Activated effector memory CD4-positive, alpha-beta T cell treated with anti-CD3 and anti-CD28 coated beads, Interleukin-2, amount 50 U/mL, for 16 hours (primary cell): ENCODE data around the gene MDP1.
"Not testable (repeated sequence)": the region's sequence is repeated elsewhere in the genome, so short reads cannot be mapped to it uniquely, and the experiment has no call there.

ENCODE experiments used
- DNase-seq: peaks from one replicate; pipeline ENCODE4 v3.0.0-alpha.2; 2020

The MDP1 gene

DNA sequence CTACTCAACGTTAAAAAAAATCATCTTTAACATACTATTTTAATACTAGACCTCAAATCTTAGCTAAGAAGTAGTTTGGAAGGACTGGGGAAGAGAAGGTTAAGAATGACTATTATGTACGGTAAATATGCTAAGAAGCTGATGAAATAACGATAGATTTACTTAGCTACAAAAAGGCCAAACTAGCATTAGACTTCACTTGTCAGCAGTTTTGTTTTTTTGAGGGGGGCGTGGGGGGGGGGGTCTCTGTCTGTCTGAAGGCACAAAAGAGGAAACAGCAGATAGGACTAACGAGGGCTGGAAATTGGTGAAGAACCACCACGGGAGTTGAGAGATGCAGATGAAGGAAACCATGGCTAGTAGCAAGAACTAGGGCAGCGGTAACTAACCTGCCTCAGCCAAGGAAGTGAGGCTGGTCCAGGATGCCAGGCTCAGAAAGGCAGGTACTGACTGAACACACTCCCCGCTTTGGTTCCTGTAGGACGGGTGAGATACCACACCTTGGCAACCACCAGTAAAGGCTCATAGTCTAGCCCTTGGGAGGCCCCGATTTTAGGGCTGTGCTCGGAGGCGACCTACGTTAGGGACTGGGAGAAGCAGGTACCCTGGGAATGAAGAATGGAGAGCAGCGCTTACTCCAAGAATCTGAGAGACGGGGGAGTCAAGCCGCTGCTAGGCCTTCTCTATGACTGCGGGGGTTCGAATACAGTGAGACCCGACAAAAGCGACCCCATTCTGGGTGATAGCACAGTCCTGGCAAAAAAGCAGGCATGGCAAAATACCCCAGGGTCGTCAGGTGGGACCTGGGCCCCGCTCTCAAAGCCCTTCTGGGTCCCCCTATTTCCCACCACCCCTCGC, 15.6 kb upstream of the MDP1 start:
- peak; percentile 73 for DNase-seq

DNA sequence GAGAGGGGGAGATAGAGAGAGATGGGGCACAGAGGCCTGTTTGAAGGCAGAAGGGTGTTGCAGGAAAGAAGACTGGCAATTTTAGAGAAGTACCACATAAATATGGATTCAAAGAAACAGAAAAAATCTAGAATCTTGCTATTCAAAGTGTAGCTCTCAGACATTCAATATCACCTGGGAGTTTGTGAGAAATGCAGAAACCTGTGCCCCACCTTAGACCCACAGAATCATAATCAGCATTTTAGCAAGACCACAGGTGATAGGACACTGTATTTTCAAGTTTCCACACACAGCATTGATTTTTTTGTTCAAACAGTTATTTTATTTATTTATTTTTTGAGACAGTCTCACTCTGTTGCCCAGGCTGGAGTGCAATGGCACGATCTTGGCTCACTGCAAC, 13.0 kb upstream of the MDP1 start:
- DNase-seq, result no peak

DNA sequence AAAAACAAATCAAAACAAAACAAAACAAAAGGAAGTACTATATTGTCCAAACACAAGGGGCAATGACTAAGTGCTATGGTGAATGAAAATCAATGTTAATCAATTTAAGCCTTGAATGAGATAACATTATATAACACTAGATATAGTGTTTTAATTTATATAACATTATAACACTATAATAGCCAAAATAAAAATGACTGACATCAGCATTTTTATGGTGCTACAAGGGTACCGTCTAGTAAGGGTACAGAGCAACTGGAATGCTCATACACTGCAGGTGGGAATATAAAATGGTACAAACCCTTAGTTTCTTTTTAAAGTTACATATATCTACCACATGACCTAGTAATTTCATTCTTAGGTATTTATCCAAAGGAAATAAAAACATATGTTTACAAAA, 10.6 kb upstream of the MDP1 start:
- DNase-seq, result no peak

DNA sequence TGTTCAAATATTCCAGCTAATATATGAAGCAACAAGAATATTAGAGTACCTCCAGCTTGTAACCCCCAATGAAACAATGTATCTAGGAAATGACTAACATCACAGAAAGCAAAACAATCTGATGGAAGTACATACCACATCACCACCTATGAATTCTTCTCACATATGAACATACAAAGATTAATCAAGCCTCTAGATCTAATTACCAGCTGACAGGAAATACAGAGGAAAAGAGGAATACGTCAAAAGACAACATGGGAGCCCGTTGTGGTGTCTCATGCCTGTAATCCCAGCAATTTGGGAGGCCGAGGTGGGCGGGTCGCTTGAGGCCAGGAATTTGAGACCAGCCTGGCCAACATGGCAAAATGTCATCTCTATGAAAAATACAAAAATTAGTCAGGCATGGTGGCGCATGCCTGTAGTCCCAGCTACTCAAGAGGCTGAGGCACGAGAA, 8.8 kb upstream of the MDP1 start:
- DNase-seq, result no peak

DNA sequence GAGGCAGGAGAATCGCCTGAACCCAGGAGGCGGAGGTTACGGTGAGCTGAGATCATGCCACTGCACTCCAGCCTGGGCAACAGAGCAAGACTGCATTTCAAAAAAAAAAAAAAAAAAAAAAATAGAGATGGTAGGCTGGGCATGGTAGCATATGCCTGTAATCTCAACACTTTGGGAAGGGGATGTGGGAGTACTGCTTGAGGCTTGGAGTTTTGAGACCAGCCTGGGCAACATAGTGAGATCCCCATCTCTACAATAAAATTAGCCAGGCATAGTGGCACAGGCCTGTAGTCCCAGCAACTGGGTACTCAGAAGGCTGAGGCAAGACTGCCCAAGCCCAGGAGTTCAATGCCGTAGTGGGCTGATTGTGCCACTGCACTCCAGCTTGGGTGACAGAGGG, 7.1 kb upstream of the MDP1 start:
- DNase-seq, result not testable (repeated sequence)

DNA sequence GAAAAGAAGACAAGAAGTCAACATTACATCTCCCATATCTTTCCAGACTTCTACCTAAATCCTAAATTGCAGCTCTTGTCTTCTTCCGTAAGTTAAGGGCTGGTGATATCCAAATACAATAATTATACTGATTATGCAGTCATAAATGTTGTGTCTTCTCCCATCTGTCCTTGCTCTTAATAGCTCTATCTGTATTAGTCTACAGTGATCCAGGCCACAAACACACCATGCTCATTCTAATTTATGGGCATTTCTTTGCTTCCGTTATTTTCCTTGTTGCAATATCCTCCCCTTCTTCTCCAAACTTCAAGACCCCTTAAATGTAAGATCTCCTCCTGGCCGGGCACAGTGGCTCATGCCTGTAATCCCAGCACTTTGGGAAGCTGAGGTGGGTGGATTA, 3.7 kb upstream of the MDP1 start:
- DNase-seq, result no peak

DNA sequence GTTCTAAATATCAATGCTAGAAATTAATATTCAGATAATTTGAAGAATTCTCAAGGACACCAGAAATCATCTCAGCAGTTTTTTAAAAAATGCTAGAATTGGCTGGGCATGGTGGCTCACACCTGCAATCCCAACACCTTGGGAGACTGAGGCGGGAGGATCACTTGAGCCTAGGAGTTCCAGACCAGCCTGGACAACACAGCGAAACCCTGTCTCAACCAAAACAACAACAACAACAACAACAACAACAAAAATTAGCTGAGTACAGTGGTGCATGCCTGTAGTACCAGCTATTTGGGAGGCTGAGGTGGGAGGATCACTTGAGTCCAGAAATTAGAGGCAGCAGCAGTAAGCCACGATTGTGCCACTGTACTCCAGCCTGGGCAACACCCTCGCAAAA, 3.2 kb upstream of the MDP1 start:
- no peak for DNase-seq

DNA sequence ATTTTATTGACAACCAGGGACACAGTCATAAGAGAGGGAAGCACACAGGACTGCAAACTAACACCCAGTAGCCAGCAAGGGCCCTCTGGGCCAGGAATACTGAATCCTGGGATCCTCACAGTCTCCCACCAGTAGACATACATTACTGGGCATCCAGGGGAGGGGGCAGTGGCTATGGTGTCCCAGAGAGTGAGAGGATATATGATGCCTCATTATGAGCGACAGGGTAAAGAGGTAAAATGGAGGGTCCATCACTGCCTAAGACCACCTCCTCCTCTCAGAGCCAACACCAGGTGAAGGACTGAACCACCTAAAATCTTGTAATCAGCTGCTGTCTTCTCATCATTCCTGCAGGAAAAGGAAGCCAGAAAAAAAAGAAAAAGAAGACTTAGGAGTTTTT, 1.0 kb upstream of the MDP1 start:
- not testable (repeated sequence) for DNase-seq

DNA sequence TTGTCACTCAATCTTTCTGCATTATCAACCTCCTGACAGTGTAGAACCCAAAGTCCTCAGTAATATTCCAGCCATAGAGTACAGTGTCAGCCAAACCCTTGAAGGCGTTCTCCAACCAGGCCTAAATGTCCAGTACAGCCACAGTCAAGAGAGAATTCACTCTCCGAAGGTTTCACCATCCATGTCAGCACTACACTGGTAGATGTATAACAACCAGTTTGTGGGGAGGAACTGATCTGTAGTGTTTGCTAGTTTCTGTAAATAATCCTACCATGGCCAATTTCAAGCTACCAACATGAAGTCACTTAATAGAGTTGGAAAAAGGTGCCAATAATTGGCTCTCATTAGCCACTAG, 456 bp upstream of the MDP1 start:
- no peak for DNase-seq

DNA sequence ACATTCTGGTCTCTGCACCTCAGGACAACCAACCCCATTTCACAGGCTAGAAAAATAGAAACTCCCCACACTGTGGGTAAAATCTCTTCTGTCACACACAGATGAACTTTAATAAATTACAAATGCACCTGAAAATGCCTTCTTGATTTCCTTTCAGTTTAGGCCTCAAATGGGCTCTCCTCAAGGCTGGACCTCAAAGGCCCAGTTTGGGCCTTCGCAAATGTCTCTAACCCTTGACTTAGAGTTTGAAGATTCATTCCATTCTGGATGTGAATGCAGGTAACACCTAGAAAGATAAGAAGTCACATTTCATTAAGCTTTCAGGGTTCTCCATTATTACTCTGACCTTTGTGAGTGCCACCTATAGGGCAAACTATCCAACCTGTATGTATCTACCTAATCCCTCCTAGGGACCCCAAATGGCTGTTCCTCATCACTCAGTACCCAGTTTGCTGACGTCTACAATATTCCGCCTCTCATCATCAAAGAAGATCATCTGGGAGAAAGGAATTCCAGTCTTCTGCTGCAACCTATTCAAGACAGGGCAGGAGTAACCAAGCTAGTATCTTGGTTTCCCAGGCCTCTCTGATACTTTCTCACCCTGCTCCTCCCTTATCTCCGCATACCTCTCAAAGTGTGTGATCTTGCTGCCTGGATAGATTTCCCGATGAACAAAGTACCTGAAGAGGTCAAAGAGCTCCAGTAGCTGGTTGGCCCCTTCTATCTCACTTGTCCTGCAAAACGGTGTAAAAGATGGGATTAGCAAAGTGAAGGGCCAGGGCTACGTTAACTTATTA, 1.8 kb downstream of the MDP1 start:
- no peak for DNase-seq

DNA sequence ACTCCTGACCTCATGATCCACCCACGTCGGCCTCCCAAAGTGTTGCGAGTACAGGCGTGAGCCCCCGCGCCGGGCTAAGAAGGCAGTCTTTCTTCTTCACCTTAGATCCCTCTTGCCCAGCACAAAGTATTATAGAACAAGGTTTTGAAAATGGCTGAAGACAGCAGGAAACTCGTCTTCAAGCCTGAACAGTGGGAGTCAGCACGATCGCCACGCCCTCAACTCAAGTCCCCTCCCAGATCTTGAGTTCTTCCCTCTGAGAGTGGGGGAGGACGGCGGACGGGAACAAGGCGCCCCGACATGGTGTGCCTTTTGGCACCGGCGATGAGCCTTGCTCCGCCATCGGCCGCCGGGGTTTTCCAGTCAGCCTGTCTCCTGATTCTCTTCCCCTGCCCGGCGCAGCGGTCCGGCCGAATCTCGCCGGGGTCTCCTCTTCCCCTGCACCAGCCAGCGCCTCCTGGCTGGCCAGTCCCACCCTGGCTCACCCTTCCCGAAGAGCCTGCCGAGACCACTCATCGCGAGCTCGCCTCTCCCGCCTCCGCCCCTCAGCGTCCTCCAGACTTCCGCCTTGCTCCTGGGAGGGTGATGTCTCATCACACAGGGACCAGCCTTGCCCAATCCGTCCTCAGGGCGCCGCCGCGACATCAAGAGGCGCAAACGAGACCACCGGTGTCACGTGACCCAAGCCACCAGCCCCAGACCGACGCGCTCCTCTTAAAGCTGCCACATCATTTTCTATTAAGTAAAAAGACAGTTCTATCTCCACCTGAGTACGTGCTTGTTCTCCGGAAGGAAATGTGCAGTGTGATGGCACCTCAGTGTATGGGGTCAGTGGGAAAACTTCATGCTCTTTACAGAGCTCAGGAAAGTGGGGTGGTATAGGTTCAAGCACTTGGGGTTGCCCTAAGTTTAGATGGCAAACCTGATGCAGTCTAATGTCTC, 2.7 kb downstream of the MDP1 start, which contains the start of gene CHMP4A:
Gene CHMP4A, minus strand, starts transcription at position 565 of the 942 bp plus-strand sequence. Its CDS starts 49 bp downstream, at position 516.
- DNase-seq, result peak; percentile 98

DNA sequence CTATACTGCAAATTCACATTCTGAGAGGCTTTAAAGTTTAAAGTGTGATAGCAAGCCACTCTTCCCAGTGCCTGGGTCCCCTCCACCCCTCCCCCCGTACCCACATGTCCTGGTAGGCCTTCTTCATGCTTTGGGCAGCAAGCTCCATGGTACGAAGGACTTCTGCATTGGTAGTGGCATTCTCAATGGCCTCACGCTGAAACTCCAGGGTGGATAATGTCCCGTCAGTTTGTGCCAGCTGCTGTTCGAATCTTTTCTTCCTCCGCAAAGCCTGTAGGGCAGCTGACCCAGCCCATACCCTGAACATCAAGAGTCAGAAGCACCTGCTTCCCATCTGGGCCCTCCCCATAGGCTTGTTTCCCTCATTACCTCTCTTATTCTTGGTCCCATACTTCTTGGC, 4.6 kb downstream of the MDP1 start:
- DNase-seq, result no peak

DNA sequence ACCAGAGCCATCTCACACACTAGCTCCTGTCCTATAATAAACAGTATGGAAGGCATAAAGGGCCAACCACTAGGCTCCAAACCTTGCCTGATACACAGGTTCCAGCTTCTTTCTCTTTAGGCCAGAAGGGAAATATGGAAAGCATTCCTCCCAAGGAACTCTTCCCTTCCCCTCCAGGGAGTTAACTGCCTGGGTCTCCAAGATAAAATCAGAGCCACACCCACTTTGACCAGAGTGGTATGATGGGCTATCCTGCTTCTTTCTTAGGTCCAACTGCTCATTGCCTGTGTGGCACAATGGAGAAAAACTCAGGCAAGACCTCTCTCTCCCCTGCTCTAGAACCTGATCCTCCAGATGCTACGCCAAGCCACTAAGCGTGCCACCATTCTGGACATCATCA, 8.2 kb downstream of the MDP1 start:
- DNase-seq, result no peak

DNA sequence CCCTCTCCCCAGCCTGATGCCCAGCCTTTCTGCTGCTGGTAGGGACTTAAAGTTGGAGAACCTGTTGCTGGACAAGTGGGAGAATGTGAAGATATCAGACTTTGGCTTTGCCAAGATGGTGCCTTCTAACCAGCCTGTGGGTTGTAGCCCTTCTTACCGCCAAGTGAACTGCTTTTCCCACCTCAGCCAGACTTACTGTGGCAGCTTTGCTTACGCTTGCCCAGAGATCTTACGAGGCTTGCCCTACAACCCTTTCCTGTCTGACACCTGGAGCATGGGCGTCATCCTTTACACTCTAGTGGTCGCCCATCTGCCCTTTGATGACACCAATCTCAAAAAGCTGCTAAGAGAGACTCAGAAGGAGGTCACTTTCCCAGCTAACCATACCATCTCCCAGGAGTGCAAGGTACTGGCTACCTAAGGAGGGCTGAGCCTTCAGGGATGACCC, 8.7 kb downstream of the MDP1 start:
- no peak for DNase-seq

DNA sequence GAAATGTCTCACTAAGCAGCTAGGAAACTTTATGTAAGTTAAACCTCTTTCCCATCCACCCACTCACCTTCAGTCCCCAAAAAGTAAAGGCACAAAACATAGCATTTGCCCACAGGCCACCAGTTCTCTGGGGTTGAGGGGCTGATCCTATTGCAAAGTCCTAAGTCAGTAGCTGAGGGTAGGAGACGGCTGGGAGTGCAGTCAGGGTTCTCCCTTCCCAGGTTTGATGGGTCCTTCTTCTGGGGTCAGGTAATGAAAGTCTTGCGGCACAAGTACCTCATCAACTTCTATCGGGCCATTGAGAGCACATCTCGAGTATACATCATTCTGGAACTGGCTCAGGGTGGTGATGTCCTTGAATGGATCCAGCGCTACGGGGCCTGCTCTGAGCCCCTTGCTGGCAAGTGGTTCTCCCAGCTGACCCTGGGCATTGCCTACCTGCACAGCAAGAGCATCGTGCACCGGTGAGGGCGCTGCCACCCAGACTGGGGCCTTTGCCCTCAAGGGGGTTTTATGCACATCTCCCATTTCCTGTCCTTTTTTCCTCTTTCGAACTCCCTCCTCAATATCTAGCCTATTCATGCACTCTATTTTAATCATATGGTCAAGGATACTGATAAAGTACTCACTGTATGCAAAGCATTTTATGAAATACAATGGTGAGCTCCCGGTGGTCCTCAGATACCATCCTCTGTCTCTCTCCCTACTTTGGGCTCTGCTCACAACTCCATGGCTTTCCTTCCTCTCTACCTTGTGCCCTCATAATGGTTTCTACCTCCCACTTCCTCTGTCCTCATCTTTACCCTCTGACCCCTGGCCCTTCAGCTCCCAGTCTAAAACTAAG, 9.4 kb downstream of the MDP1 start:
- no peak for DNase-seq

DNA sequence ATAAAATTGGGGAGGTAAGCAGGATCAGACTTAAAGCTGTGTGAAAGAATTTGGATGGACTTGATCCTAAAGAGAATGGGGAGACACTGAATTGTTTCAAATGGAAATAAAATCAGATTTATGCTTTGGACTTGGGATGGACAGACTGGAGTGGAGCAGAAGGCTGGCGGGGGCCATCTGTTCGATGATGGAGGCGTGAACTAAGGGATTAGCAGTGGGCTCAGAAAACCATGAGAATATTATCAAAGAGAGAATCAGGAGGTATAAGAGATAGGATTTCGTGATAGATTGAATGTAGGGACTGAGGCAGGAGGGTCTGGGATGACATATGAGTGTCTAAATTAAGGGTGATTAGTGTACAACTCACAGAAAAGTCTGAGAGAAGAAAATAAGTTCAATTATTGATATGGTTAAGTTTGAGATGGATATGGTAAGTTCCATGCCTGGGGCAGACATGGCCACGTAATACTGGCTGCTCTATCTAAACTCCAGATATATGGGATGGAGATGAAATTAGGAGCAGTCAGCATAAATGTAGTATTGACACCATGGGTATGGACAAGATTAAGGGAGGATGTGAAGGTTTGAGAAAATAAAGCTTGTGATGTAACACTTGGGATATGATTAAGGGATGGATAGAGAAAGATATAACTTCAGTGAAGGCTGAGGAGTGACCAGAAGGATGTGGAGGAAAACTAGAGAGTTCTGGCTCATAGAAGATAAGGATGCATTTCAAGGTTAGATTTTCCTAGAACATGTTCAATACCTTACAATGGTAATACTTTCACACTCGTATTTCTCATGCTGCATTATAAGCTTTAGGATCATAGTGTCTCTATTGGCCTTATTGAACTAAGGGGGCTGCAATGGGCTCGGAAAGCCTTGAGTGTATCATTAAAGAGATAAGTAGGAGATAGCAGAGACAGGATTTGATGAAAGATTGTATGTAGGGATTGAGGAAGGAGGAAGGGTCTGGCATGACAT, 11.4 kb downstream of the MDP1 start:
- no peak for DNase-seq

DNA sequence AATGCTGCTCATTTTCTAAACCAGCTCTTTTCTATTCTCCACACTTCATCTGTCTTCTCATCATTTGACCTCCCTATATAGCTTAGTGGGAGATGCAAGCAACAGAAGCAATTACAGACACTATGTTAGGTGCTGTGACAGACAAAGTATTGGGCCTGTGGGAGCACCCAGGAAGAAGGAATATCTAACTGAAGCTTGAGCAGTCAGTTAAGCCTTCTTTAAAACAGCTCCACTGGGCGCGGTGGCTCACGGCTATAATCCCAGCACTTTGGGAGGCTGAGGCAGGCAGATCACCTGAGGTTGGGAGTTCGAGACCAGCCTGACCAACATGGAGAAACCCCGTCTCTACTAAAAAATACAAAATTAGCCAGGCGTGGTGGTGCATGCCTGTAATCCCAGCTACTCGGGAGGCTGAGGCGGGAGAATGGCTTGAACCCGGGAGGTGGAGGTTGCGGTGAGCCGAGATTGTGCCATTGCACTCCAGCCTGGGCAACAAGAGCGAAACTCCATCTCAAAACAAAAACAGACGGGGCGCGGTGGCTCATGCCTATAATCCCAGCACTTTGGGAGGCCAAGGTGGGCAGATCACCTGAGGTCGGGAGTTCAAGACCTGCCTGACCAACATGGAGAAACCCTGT, 12.5 kb downstream of the MDP1 start:
- DNase-seq, result peak; percentile 42

DNA sequence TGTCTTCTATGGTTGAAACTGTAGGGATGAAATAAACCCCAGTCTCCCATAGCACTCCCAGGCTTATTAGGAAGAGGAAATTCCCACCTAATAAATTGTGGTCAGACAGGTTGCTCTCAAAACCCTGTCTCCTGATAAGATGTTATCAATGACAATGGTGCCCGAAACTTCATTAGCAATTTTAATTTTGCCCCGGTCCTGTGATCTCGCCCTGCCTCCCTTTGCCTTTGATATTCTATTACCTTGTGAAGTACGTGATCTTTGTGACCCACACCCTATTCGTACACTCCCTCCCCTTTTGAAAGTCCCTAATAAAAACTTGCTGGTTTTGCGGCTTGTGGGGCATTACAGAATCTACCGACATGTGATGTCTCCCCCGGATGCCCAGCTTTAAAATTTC, 13.3 kb downstream of the MDP1 start:
- not testable (repeated sequence) for DNase-seq

DNA sequence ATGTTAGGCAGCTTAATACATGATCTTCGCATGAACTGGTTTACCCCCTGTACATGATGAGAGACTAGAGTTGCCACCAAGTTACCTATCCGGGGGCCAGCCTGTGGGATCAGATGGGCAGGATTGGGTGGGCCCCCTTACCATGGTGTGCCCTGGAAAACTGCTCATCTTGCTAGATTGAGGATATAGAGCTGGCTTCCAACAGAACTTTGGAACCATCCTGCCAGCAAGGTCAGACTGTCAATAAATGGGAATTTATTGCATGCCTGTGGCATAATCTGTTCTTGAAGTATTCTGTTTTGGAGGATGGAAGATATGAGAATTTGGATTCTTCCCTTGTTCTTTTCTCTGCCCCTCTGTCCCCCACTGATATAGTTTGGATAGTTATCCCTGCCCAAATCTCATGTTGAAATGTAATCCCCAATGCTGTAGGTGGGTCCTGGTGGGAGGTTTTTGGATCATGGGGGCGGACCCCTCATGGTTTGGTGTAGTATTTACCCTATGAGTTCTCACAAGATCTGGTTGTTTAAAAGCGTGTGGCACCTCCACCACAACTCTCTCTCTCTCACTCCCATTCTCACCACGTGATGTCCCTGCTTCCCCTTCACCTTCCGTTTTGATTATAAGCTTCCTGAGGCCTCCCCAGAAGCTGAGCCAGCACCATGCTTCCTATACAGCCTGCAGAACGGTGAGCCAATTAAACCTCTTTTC, 16.9 kb downstream of the MDP1 start:
- DNase-seq, result peak; percentile 48
